COLO829 (cell line): ENCODE results near the gene IL1RAPL1.
A peak's percentile ranks its signal among the peaks of the same experiment; 100 is the strongest.
"Not testable (repeated sequence)": the region's sequence is repeated elsewhere in the genome, so short reads cannot be mapped to it uniquely, and the experiment has no call there.

Experiments used
- DNase-seq: peaks from one replicate; pipeline ENCODE4 v3.0.0; 2012; ENCODE audit warnings: low spot score

The IL1RAPL1 gene

GRCh38 chrX:28787206-28787605, 200.0 kb downstream of the IL1RAPL1 start:
- DNase-seq, result peak; percentile 8

- not testable (repeated sequence) for DNase-seq
These were observed 213.4 kb downstream of the IL1RAPL1 start for GRCh38 chrX:28800671-28801070.

GRCh38 chrX:28802625-28803024, 215.4 kb downstream of the IL1RAPL1 start:
- no peak for DNase-seq

GRCh38 chrX:28835991-28836390, 248.7 kb downstream of the IL1RAPL1 start:
- no peak for DNase-seq

GRCh38 chrX:28843817-28844216, 256.6 kb downstream of the IL1RAPL1 start:
- no peak for DNase-seq

- peak; percentile 77 for DNase-seq
These were observed 260.2 kb downstream of the IL1RAPL1 start for GRCh38 chrX:28847423-28847822.

- no peak for DNase-seq
These were observed 261.5 kb downstream of the IL1RAPL1 start for GRCh38 chrX:28848707-28849106.

GRCh38 chrX:28850955-28851354, 263.7 kb downstream of the IL1RAPL1 start:
- DNase-seq, result no peak

GRCh38 chrX:28851871-28852270, 264.6 kb downstream of the IL1RAPL1 start:
- DNase-seq, result no peak

GRCh38 chrX:28854637-28855036, 267.4 kb downstream of the IL1RAPL1 start:
- DNase-seq, result peak; percentile 9

GRCh38 chrX:28876408-28876807, 289.2 kb downstream of the IL1RAPL1 start:
- no peak for DNase-seq

GRCh38 chrX:28876901-28877300, 289.7 kb downstream of the IL1RAPL1 start:
- DNase-seq, result no peak

GRCh38 chrX:28880136-28880535, 292.9 kb downstream of the IL1RAPL1 start:
- peak; percentile 14 for DNase-seq

GRCh38 chrX:28884823-28885222, 297.6 kb downstream of the IL1RAPL1 start:
- DNase-seq, result no peak

GRCh38 chrX:28888416-28888815, 301.2 kb downstream of the IL1RAPL1 start:
- no peak for DNase-seq

- DNase-seq, result no peak
These were observed 302.4 kb downstream of the IL1RAPL1 start for GRCh38 chrX:28889591-28890090.

GRCh38 chrX:28901637-28902036, 314.4 kb downstream of the IL1RAPL1 start:
- no peak for DNase-seq

GRCh38 chrX:28910487-28910886, 323.2 kb downstream of the IL1RAPL1 start:
- no peak for DNase-seq

- peak; percentile 21 for DNase-seq
These were observed 333.1 kb downstream of the IL1RAPL1 start for GRCh38 chrX:28920153-28920943.

- DNase-seq, result no peak
These were observed 334.9 kb downstream of the IL1RAPL1 start for GRCh38 chrX:28922106-28922505.

GRCh38 chrX:28946846-28947245, 359.6 kb downstream of the IL1RAPL1 start:
- DNase-seq, result no peak

- DNase-seq, result no peak
These were observed 372.8 kb downstream of the IL1RAPL1 start for GRCh38 chrX:28960063-28960462.

- DNase-seq, result no peak
These were observed 379.1 kb downstream of the IL1RAPL1 start for GRCh38 chrX:28966331-28966730.

GRCh38 chrX:28969126-28969525, 381.9 kb downstream of the IL1RAPL1 start:
- no peak for DNase-seq
